Fibroblast of lung (primary cell): ENCODE measurements around the gene SLC36A3. TPM values are rescaled to one million over a fixed set of nuclear protein-coding genes. Genes with fewer than 3 reads are reported as not detected.
A peak's percentile ranks its signal among the peaks of the same experiment; 100 is the strongest.
"Not testable (repeated sequence)": the region's sequence is repeated elsewhere in the genome, so short reads cannot be mapped to it uniquely, and the experiment has no call there.

ENCODE experiments used
- DNase-seq, 2 donors: peaks; one replicate each; pipeline versions ENCODE4 v3.0.0 to v3.0.0-alpha.2; 2010; ENCODE audit warnings: low read depth in 2 of 2
- H2AFZ ChIP-seq: 2 replicates; pipeline ENCODE4 v1.5.1; 2012; ENCODE audit warnings: low read length, control low read depth, inconsistent platforms
- H3K27ac ChIP-seq: 2 replicates; pipeline ENCODE4 v1.5.1; 2011; ENCODE audit warnings: low read length, control low read depth; ENCODE audit not compliant: insufficient read depth
- H3K27me3 ChIP-seq: 2 replicates; pipeline ENCODE4 v1.5.1; 2011; ENCODE audit warnings: mild to moderate bottlenecking, low read length; ENCODE audit not compliant: control insufficient read depth, insufficient read depth
- H3K36me3 ChIP-seq: 2 replicates; pipeline ENCODE4 v1.5.1; 2011; ENCODE audit warnings: low read length; ENCODE audit not compliant: control insufficient read depth, insufficient read depth
- H3K4me1 ChIP-seq: 2 replicates; pipeline ENCODE4 v1.5.1; 2011; ENCODE audit warnings: low read length; ENCODE audit not compliant: control insufficient read depth, insufficient read depth; ENCODE audit errors: extremely low read depth
- H3K4me2 ChIP-seq: 2 replicates; pipeline ENCODE4 v1.5.1; 2011; ENCODE audit warnings: low read length, control low read depth; ENCODE audit not compliant: insufficient read depth; ENCODE audit errors: extremely low read depth
- H3K4me3 ChIP-seq, 4 experiments: fragments of 200-600 bp in 1 of 4; sonication (generic) in 1 of 4; replicated peaks in 1 of 4; 2 replicates each; pipeline ENCODE4 v1.5.1; 2011 to 2016; ENCODE audit warnings: low read length in 4 of 4, low read depth in 3 of 4, mild to moderate bottlenecking in 3 of 4, control low read depth in 2 of 4, inconsistent platforms in 1 of 4, mixed read lengths in 1 of 4; ENCODE audit not compliant: insufficient read depth in 1 of 4; ENCODE audit errors: control extremely low read depth in 1 of 4
- H3K79me2 ChIP-seq: 2 replicates; pipeline ENCODE4 v1.5.1; 2012; ENCODE audit warnings: mild to moderate bottlenecking, low read length, inconsistent platforms; ENCODE audit not compliant: control insufficient read depth, insufficient read depth
- H3K9ac ChIP-seq: 2 replicates; pipeline ENCODE4 v1.5.1; 2011; ENCODE audit warnings: mild to moderate bottlenecking, low read length, control low read depth; ENCODE audit not compliant: insufficient read depth
- H3K9me3 ChIP-seq: 2 replicates; pipeline ENCODE4 v1.5.1; 2012; ENCODE audit warnings: low read depth, low read length; ENCODE audit not compliant: control insufficient read depth, insufficient read depth
- H4K20me1 ChIP-seq: 2 replicates; pipeline ENCODE4 v1.5.1; 2011; ENCODE audit warnings: low read length; ENCODE audit not compliant: control insufficient read depth, insufficient read depth; ENCODE audit errors: extremely low read depth
- CTCF ChIP-seq, 2 donors: IDR thresholded peaks in 1 of 2; conservative IDR thresholded peaks in 1 of 2; 1 replicate in 1 of 2; 2 replicates in 1 of 2; pipeline ENCODE4 v1.5.1; 2011 to 2012; ENCODE audit warnings: low read length in 2 of 2, control low read depth in 1 of 2, inconsistent platforms in 1 of 2, low read depth in 1 of 2, mild to moderate bottlenecking in 1 of 2
- EZH2 ChIP-seq: IDR thresholded peaks from 2 replicates; pipeline ENCODE4 v1.5.1; 2012; ENCODE audit warnings: low read length, control low read depth, mild to moderate bottlenecking; ENCODE audit errors: missing control alignments
- polyA plus RNA-seq, 2 donors: library from polyadenylated mRNA; depleted of rRNA in 1 of 2; stranded (reverse) in 1 of 2; unstranded in 1 of 2; fragments of >200 nt; gene quantifications; 2 replicates each; pipeline ENCODE4 v1.2.1, GENCODE V29; 2011 to 2012; ENCODE audit warnings: missing spikeins in 1 of 2
- total RNA-seq: library from RNA; depleted of rRNA; stranded (reverse); fragments of >200 nt; gene quantifications from 2 replicates; pipeline ENCODE4 v1.2.1, GENCODE V29; 2014

The SLC36A3 gene
- total and polyA plus RNA-seq, 2 donors (not counting 1 experiment from before 2014, with no cell fraction given): not detected

GRCh38 chr5:151240924-151241635, 62.5 kb downstream of the SLC36A3 start:
- Histone ChIP-seq H3K4me2 (no peak overlapping the region), H3K9me3 (no peaks in the 10 kb centered on the region), H3K36me3 (no peaks in the 10 kb centered on the region), H3K9ac (no peak overlapping the region), H3K4me3 (no peak overlapping the region), H4K20me1 (no peaks in the 10 kb centered on the region), H3K4me1 (no peaks in the 10 kb centered on the region), H3K79me2 (no peaks in the 10 kb centered on the region), H3K27me3 (peaks cover 5% of the 10 kb centered on the region), H3K27ac (no peak overlapping the region), H2AFZ (no peak overlapping the region)
- no peak for TF ChIP-seq CTCF (conservative IDR thresholded peaks at IDR 0.05 in 1 of 2, IDR thresholded peaks at IDR 0.05 in 1 of 2; ENCODE audit: low read depth in 1 of 2, low read length in 2 of 2)
- TF ChIP-seq EZH2: no peak
- no peak for DNase-seq

GRCh38 chr5:151240268-151240835, 63.2 kb downstream of the SLC36A3 start:
- not testable (repeated sequence) for H3K4me1 ChIP-seq, DNase-seq, H3K79me2 ChIP-seq, H2AFZ ChIP-seq, H3K27me3 ChIP-seq, H3K9me3 ChIP-seq, H4K20me1 ChIP-seq, H3K27ac ChIP-seq, H3K4me2 ChIP-seq, H3K4me3 ChIP-seq, H3K36me3 ChIP-seq, H3K9ac ChIP-seq

GRCh38 chr5:151239237-151239861, 64.2 kb downstream of the SLC36A3 start:
- DNase-seq: peak; percentile 45 to 78
- no peaks in the 10 kb centered on the region for H3K36me3 ChIP-seq
- peak overlapping the region in 1 of 4 experiments; percentile 10 for H3K4me3 ChIP-seq
- H3K27ac ChIP-seq: no peak overlapping the region
- no peaks in the 10 kb centered on the region for H3K4me1 ChIP-seq
- H3K79me2 ChIP-seq: no peaks in the 10 kb centered on the region
- no peak overlapping the region for H2AFZ ChIP-seq
- no peak overlapping the region for H3K9ac ChIP-seq
- H3K4me2 ChIP-seq: peak overlapping the region; percentile 69
- H3K27me3 ChIP-seq: peaks cover 5% of the 10 kb centered on the region
- TF ChIP-seq CTCF (conservative IDR thresholded peaks at IDR 0.05 in 1 of 2, IDR thresholded peaks at IDR 0.05 in 1 of 2; ENCODE audit: low read depth in 1 of 2, low read length in 2 of 2) (peak; percentile 61 to 91), EZH2 (no peak)
- no peaks in the 10 kb centered on the region for H4K20me1 ChIP-seq
- H3K9me3 ChIP-seq: no peaks in the 10 kb centered on the region
